Neural cell (in vitro differentiated cells): ENCODE data around the gene RIC3. TPM values are rescaled to one million over a fixed set of nuclear protein-coding genes. Genes with fewer than 3 reads are reported as not detected.

ENCODE experiments used
- H2AFZ ChIP-seq: fragments of 200-600, 300-800 bp; sonication (generic), shearing (Covaris generic); 2 replicates; pipeline ENCODE4 v1.6.0; 2014; ENCODE audit warnings: low read depth, mild to moderate bottlenecking, antibody characterized with exemption, low read length, moderate library complexity
- H3F3A ChIP-seq: fragments of 200-600 bp; shearing (Covaris generic); 2 replicates; pipeline ENCODE4 v1.6.1; 2016; ENCODE audit warnings: mild to moderate bottlenecking, moderate library complexity, mixed read lengths, antibody characterized with exemption, low read length; ENCODE audit not compliant: insufficient read depth, poor library complexity, severe bottlenecking
- H3K27ac ChIP-seq: fragments of 200-600, 300-800 bp; sonication (generic), shearing (Covaris generic); 2 replicates; pipeline ENCODE4 v1.5.1; 2014; ENCODE audit warnings: mild to moderate bottlenecking, low read length, moderate library complexity
- H3K27me3 ChIP-seq: fragments of 300-800, 200-600 bp; sonication (generic), shearing (Covaris generic); 2 replicates; pipeline ENCODE4 v1.6.0; 2014; ENCODE audit warnings: mild to moderate bottlenecking, low read depth, low read length, moderate library complexity; ENCODE audit not compliant: insufficient read depth
- H3K36me3 ChIP-seq: fragments of 300-800, 200-600 bp; sonication (generic), shearing (Covaris generic); 2 replicates; pipeline ENCODE4 v1.5.1; 2014; ENCODE audit warnings: mild to moderate bottlenecking, antibody characterized with exemption, low read length, moderate library complexity; ENCODE audit not compliant: insufficient read depth
- H3K4me2 ChIP-seq: fragments of 300-800, 200-600 bp; sonication (generic), shearing (Covaris generic); 2 replicates; pipeline ENCODE4 v1.6.0; 2014; ENCODE audit warnings: mild to moderate bottlenecking, low read length
- H3K4me3 ChIP-seq: fragments of 300-800, 200-600 bp; sonication (generic), shearing (Covaris generic); 2 replicates; pipeline ENCODE4 v1.5.1; 2014; ENCODE audit warnings: mild to moderate bottlenecking, low read length, moderate library complexity
- H3K79me2 ChIP-seq: fragments of 200-600 bp; shearing (Covaris generic); replicated peaks from 2 replicates; pipeline ENCODE4 v1.6.0; 2014; ENCODE audit warnings: mild to moderate bottlenecking, low read length, moderate library complexity; ENCODE audit not compliant: insufficient read depth
- H3K9ac ChIP-seq: fragments of 300-800, 200-600 bp; sonication (generic), shearing (Covaris generic); 2 replicates; pipeline ENCODE4 v1.6.1; 2016; ENCODE audit warnings: mild to moderate bottlenecking, low read length, mixed read lengths
- H3K9me2 ChIP-seq: fragments of 200-600 bp; shearing (Covaris generic); 2 replicates; pipeline ENCODE4 v1.6.1; 2016; ENCODE audit warnings: mild to moderate bottlenecking, low read length, mixed read lengths; ENCODE audit not compliant: insufficient read depth
- H3K9me3 ChIP-seq: fragments of 200-600, 300-800 bp; sonication (generic), shearing (Covaris generic); 2 replicates; pipeline ENCODE4 v1.6.1; 2016; ENCODE audit warnings: mild to moderate bottlenecking, mixed run types, low read length, moderate library complexity, mixed read lengths
- H4K20me1 ChIP-seq: fragments of 200-600 bp; shearing (Covaris generic); 2 replicates; pipeline ENCODE4 v1.6.1; 2016; ENCODE audit warnings: mild to moderate bottlenecking, mixed run types; ENCODE audit not compliant: insufficient read depth
- EP300 ChIP-seq: fragments of 450-650 bp; conservative IDR thresholded peaks from 2 replicates; pipeline ENCODE4 v1.6.1; 2014; ENCODE audit warnings: antibody characterized with exemption, mild to moderate bottlenecking, moderate library complexity; ENCODE audit not compliant: poor library complexity, severe bottlenecking
- EZH2 ChIP-seq: fragments of 200-600, 300-800 bp; shearing (Covaris generic), sonication (generic); IDR thresholded peaks from 2 replicates; pipeline ENCODE4 v1.6.1; 2014; ENCODE audit warnings: antibody characterized with exemption, low read length, borderline replicate concordance, mild to moderate bottlenecking; ENCODE audit not compliant: insufficient read depth, poor library complexity, severe bottlenecking
- MXI1 ChIP-seq: fragments of 450-650 bp; conservative IDR thresholded peaks from 2 replicates; pipeline ENCODE4 v1.6.1; 2014; ENCODE audit warnings: antibody characterized with exemption, mild to moderate bottlenecking; ENCODE audit not compliant: poor library complexity, severe bottlenecking
- POLR2AphosphoS5 ChIP-seq: IDR thresholded peaks from 2 replicates; pipeline ENCODE4 v1.6.1; 2012
- RAD21 ChIP-seq: fragments of 450-650 bp; conservative IDR thresholded peaks from 2 replicates; pipeline ENCODE4 v1.6.1; 2014; ENCODE audit warnings: antibody characterized with exemption, mild to moderate bottlenecking, moderate library complexity
- SMC3 ChIP-seq: fragments of 450-650 bp; conservative IDR thresholded peaks from 2 replicates; pipeline ENCODE4 v1.6.1; 2014; ENCODE audit warnings: antibody characterized with exemption, mild to moderate bottlenecking, moderate library complexity; ENCODE audit not compliant: poor library complexity
- TAF1 ChIP-seq: IDR thresholded peaks from 2 replicates; pipeline ENCODE4 v1.6.1; 2012; ENCODE audit warnings: low read depth
- polyA plus RNA-seq: library from polyadenylated mRNA; depleted of rRNA; stranded (reverse); fragments of >200 nt; gene quantifications from 2 replicates; pipeline ENCODE4 v1.2.3, GENCODE V29; 2014
- TF ChIP-seq, protein P1 (sequence below): fragments of 450-650 bp; IDR thresholded peaks from 2 replicates; pipeline ENCODE4 v1.5.1; 2014; ENCODE audit warnings: antibody characterized with exemption, mild to moderate bottlenecking, moderate library complexity; ENCODE audit not compliant: poor library complexity, severe bottlenecking
- TF ChIP-seq, protein P2 (sequence below): IDR thresholded peaks from 2 replicates; pipeline ENCODE4 v1.6.1; 2012; ENCODE audit warnings: borderline replicate concordance

The RIC3 gene
- polyA plus RNA-seq, 1 donor from 2014 or later = 94.5 TPM

DNA sequence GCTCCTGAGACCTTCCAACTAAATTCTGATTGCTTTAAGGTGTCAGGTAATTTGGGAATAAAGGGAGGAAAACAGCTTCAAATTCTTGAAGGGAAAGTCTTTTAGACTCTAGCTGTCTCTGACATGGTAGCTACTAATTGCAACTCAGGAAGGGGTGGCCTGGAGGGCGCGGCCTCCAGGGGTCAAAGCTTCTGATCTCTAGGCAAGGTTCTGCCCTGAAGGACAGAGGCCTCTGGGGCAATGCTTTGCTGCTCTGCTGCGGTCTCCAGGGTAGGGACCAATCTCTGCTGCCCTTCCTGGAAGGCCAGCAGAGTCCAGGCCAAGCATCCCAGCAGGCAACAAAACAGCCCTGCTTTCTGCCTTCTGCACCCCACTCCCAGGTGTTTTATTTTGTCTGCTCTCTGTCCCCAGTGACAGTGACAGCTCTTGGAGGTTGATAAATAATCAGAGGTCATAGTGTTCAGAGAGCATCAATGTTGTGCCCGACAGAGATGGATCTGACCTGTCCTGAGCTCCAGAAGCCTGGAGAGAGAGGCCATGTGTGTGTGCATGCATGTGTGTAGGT is 89.6 kb downstream of the RIC3 start:
- TF ChIP-seq RAD21 (no peak), SMC3 (no peak), EZH2 (no peak), MXI1 (no peak), POLR2AphosphoS5 (no peak), TAF1 (no peak), EP300 (no peak)
- TF ChIP-seq, protein P1, sequence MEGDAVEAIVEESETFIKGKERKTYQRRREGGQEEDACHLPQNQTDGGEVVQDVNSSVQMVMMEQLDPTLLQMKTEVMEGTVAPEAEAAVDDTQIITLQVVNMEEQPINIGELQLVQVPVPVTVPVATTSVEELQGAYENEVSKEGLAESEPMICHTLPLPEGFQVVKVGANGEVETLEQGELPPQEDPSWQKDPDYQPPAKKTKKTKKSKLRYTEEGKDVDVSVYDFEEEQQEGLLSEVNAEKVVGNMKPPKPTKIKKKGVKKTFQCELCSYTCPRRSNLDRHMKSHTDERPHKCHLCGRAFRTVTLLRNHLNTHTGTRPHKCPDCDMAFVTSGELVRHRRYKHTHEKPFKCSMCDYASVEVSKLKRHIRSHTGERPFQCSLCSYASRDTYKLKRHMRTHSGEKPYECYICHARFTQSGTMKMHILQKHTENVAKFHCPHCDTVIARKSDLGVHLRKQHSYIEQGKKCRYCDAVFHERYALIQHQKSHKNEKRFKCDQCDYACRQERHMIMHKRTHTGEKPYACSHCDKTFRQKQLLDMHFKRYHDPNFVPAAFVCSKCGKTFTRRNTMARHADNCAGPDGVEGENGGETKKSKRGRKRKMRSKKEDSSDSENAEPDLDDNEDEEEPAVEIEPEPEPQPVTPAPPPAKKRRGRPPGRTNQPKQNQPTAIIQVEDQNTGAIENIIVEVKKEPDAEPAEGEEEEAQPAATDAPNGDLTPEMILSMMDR = no peak
- TF ChIP-seq, protein P2, sequence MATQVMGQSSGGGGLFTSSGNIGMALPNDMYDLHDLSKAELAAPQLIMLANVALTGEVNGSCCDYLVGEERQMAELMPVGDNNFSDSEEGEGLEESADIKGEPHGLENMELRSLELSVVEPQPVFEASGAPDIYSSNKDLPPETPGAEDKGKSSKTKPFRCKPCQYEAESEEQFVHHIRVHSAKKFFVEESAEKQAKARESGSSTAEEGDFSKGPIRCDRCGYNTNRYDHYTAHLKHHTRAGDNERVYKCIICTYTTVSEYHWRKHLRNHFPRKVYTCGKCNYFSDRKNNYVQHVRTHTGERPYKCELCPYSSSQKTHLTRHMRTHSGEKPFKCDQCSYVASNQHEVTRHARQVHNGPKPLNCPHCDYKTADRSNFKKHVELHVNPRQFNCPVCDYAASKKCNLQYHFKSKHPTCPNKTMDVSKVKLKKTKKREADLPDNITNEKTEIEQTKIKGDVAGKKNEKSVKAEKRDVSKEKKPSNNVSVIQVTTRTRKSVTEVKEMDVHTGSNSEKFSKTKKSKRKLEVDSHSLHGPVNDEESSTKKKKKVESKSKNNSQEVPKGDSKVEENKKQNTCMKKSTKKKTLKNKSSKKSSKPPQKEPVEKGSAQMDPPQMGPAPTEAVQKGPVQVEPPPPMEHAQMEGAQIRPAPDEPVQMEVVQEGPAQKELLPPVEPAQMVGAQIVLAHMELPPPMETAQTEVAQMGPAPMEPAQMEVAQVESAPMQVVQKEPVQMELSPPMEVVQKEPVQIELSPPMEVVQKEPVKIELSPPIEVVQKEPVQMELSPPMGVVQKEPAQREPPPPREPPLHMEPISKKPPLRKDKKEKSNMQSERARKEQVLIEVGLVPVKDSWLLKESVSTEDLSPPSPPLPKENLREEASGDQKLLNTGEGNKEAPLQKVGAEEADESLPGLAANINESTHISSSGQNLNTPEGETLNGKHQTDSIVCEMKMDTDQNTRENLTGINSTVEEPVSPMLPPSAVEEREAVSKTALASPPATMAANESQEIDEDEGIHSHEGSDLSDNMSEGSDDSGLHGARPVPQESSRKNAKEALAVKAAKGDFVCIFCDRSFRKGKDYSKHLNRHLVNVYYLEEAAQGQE = no peak
- Histone ChIP-seq H3K9ac (no peak overlapping the region), H3F3A (peaks cover 2% of the 10 kb centered on the region), H2AFZ (no peak overlapping the region), H4K20me1 (no peaks in the 10 kb centered on the region), H3K9me3 (no peaks in the 10 kb centered on the region), H3K27ac (no peak overlapping the region), H3K27me3 (no peaks in the 10 kb centered on the region), H3K9me2 (no peaks in the 10 kb centered on the region), H3K4me3 (no peak overlapping the region), H3K79me2 (peaks cover 15% of the 10 kb centered on the region), H3K4me2 (no peak overlapping the region), H3K36me3 (no peaks in the 10 kb centered on the region)

DNA sequence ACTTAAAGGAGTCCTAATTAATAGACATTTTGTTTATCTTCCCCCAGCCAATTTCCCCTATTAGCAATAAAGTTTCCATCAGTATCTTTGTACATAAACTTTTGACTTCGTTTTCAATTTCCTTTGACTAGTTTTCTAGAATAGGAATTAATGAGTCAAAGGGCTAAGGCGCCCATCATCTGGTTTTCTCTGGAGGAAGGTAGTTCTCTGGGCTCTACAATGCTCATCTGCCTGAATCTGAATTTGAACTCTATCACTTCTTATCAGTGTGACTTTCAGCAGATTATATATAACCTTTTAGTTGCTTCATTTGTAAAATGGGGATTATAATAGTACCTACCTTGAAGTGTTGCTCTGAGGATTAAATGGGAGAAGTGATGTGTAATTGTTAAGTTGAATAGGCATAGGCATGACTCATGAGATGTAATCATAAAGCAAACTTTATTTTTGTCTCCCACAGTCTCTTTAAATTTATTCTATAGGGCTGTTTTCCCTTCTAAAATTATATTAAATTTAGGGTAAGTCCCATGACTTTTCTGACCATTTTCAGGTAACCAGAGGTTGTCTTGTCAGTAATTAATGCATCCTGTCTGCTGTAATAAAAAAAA is 93.6 kb downstream of the RIC3 start:
- H3K4me2 ChIP-seq = no peak overlapping the region
- TF ChIP-seq, protein P2 = no peak
- no peak for TF ChIP-seq EZH2
- TF ChIP-seq, protein P1 = no peak
- no peaks in the 10 kb centered on the region for H3K9me3 ChIP-seq

More for the DNA sequence above, 93.6 kb downstream of the RIC3 start:
- Histone ChIP-seq H3K79me2 (no peaks in the 10 kb centered on the region), H3K9ac (no peak overlapping the region), H3K27ac (no peak overlapping the region), H3F3A (no peaks in the 10 kb centered on the region), H2AFZ (no peak overlapping the region), H3K4me3 (no peak overlapping the region), H3K27me3 (peaks cover 6% of the 10 kb centered on the region), H3K36me3 (no peaks in the 10 kb centered on the region), H3K9me2 (no peaks in the 10 kb centered on the region), H4K20me1 (no peaks in the 10 kb centered on the region)
